GM12892 (cell line): Measurements from ENCODE around the gene CCT4.

Source experiments
- POLR2A ChIP-seq: IDR thresholded peaks from 2 replicates; pipeline ENCODE4 v1.6.1; 2011; ENCODE audit warnings: low read depth, low read length, control low read depth
- POLR2AphosphoS5 ChIP-seq: IDR thresholded peaks from 2 replicates; pipeline ENCODE4 v1.6.1; 2011; ENCODE audit warnings: low read depth, low read length, control low read depth
- TAF1 ChIP-seq: IDR thresholded peaks from 2 replicates; pipeline ENCODE4 v1.6.1; 2011; ENCODE audit warnings: low read depth, mild to moderate bottlenecking, control low read depth, low read length, borderline replicate concordance

DNA sequence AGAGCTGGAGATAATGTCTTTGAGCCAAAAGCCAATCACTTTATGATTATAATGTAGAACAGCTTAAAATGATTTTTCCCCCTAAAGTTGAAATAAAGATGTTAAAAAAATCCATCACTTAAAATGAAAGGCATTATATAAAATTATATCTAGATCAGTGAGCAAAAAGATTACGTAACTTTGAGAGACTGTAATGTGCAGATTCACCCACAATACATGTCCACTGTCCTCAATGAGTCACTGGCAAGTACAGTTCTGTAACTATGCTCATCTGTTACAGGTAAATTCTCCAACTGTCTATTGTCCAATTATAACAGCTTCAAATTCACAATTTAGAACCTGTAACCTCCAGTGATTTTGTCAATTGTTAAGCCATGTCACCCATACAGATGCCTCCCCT is 53.6 kb downstream of the CCT4 start:
- TF ChIP-seq TAF1 (no peak), POLR2A (no peak), POLR2AphosphoS5 (no peak)
